GM19099 (cell line): ENCODE data around the gene P2RX5.

Source experiments
- POLR2A ChIP-seq: IDR thresholded peaks from 3 replicates; pipeline ENCODE4 v1.6.1; 2011; ENCODE audit warnings: low read depth; ENCODE audit not compliant: insufficient read length; ENCODE audit errors: extremely low read depth

P2RX5 gene

GRCh38 chr17:3690094-3690715 is 5.8 kb downstream of the P2RX5 start:
- no peak for TF ChIP-seq POLR2A

- no peak for TF ChIP-seq POLR2A
Measured at GRCh38 chr17:3689262-3690093, 6.5 kb downstream of the P2RX5 start.

GRCh38 chr17:3688852-3689261 is 7.1 kb downstream of the P2RX5 start:
- TF ChIP-seq POLR2A = no peak

- TF ChIP-seq POLR2A = no peak
Measured at GRCh38 chr17:3688027-3688553, 7.9 kb downstream of the P2RX5 start.

DNA sequence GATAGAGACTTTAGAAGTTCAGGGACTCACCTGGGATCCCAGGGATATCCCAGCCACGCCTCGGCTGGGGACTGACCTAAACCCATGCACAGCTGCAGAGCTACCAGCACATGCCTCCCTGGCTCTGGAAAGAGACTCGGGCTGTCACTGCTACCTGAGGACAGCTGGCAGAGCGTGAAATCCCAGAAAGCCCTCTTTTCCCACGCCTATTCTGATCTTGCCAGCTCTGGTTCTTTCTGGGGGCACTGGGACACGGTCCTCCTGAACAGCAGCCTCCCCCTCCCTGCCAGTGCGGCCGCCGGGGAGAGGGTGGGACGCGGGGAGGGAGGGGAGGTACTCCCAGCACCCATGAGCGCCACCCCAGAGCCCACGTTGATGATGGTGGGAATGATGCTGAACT is 10.8 kb downstream of the P2RX5 start:
- TF ChIP-seq POLR2A = no peak

DNA sequence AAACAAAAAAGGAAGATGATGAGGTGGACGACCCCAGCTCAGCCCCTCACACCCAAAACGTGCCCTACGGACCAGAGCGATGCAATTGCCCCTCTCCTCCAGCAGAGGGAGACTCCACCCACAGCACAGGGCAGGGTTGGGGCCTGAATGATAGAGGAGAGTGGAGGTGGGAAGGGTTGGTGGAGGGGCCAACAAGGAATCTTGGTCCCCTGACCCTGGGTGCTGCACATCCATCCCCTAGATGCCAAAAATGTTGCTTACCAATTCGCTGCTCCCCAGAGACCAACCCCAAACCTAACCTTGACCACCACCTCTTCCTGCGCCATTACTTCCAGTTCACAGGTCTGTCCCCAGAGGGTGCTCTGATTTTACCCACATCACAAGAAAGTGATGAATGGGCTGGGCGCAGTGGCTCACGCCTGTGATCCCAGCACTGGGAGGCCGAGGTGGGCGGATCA is 12.9 kb downstream of the P2RX5 start:
- TF ChIP-seq POLR2A = no peak

GRCh38 chr17:3682033-3682432 is 13.9 kb downstream of the P2RX5 start:
- TF ChIP-seq POLR2A = no peak

DNA sequence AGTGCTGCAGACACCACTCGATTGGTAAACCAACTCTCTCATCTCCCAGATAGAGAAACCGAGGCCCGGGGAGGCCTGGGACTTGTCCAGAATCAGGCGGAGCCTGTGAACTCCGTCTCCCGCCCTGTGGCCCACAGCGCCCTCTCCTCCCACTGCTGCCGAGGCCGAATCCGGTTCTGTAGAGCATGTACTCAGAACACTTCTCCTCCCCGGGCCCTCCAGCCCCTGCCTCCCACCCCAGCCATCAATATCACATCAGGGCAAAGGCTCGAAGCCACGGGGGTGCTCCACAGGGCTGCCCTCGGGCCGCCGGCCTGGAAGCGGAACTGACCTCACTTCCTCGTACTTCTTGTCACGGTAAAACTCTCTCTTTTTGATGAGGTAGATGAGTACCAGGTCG is 14.4 kb downstream of the P2RX5 start:
- no peak for TF ChIP-seq POLR2A

DNA sequence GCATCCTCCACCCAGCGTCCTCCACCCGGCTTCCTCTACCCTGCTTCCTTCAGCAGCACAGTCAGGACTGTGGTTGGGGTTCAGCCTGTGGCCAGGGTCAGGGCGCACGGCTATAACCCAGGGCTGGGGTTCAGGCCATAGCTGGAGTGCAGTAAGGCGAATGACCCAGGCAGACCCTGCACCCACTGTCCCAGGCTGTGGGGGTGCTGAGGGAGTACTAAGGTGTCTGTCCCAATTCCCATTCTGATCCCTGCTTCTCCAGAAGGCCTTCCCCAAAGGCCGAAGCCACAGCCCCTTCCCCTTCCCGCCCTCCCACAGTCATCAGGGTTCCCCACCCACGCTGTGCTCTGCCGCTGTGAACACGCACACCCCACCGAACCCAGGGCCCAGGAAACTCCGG is 14.9 kb downstream of the P2RX5 start:
- no peak for TF ChIP-seq POLR2A

DNA sequence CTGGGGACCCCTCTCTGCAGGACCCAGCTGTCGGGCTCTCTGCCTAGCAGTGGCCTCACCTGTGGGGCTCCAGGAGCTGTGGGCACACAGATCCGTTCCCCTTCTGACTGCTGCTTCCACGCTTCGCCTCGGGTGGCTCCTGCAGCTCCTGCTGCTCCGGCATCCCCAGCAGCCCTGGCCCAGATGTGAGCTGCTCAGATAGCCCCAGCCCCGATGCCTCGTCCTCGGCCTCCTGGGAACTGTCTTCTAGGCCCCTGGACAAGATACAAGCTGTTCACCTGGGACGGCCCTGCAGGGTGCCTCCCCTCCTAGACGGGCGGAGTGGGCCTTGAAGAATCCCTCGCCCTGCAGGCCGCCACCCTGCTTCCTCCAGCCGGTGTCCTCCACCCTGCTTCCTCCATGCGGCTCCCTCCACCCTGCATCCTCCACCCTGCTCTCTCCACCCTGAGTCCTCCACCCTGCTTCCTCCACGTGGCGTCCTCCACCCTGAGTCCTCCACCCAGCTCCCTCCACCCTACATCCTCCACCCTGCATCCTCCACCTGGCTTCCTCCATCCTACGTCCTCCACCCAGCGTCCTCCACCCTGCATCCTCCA is 16.3 kb downstream of the P2RX5 start:
- TF ChIP-seq POLR2A = no peak

- no peak for TF ChIP-seq POLR2A
Measured at GRCh38 chr17:3678821-3679530, 17.0 kb downstream of the P2RX5 start.

DNA sequence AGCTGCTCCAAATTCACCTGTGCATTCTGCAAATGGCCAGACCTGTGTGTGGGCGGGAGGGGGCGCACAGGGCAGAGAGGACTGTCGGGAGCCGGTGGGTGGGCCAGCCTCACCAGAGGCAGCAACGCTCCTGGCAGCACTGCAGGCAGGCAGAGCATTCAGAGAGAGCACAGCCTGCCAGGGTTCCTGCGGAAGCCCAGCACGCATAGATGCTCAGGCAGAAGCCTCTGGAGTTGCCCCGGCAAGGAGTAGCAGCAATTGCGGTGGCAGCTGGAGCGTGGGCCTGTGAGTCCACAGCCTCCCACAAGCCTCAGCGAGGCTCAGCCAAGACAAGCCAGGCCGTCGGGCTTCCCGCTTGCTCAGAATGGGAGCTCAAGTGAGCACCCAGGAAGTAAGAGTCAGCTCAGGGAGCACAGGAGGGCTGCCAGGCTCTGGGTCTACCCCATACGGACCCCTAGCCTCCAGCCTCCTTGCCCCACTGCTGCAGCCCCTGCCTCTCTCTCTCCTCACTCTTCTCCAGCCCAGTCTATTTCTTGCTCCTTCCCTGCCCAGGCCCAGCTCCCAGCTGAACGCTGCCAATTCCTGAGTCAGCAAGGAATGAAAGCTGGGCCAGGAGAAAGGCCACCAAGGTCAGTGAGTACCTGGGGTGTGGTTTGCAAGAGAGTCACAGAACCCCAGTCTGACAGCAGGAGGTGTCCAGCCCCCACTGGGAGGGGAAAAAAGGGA is 17.7 kb downstream of the P2RX5 start:
- no peak for TF ChIP-seq POLR2A

GRCh38 chr17:3675886-3676285 is 20.1 kb downstream of the P2RX5 start:
- no peak for TF ChIP-seq POLR2A

DNA sequence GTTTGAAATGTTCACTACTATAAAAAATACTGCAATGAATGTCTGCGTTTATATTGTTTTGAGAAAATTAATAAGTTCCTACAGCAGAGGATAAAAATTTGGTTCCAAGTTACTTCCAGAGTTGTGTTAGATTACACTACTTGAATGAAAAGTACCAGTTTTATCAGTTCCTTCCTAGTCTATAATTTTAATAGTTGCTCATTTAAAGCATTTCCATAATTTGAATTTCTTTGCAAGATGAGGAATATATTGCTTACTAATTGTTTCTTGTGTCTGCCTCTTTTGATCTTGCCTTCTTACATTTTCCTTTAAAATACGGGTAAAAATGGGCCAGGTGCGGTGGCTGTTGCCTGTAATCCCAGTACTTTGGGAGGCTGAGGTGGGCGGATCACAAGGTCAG is 23.4 kb downstream of the P2RX5 start:
- no peak for TF ChIP-seq POLR2A

- no peak for TF ChIP-seq POLR2A
Measured at GRCh38 chr17:3669548-3669947, 26.4 kb downstream of the P2RX5 start.

DNA sequence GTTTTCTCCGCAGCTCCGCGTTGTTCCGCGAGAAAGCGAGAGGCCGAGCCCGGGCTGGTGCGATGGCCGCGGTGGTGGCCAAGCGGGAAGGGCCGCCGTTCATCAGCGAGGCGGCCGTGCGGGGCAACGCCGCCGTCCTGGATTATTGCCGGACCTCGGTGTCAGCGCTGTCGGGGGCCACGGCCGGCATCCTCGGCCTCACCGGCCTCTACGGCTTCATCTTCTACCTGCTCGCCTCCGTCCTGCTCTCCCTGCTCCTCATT is 26.9 kb downstream of the P2RX5 start:
- no peak for TF ChIP-seq POLR2A
